Upper lobe of right lung (tissue), 1 donor: ENCODE data around the gene FANCD2. TPM values are rescaled to one million over a fixed set of nuclear protein-coding genes. Genes with fewer than 3 reads are reported as not detected.

Experiments
- ATAC-seq: fragments of 200-7000 bp; cut with Tn5 transposase; one replicate; pipeline ENCODE4 v1.9.1; 2020; ENCODE audit warnings: mild to moderate bottlenecking, moderate library complexity
- DNase-seq: peaks from one replicate; pipeline ENCODE4 v3.0.0-alpha.2; 2020
- H3K27ac ChIP-seq: fragments of 200-600 bp; one replicate; pipeline ENCODE4 v1.8.0; 2022
- H3K27me3 ChIP-seq: fragments of 200-600 bp; one replicate; pipeline ENCODE4 v1.8.0; 2022; ENCODE audit warnings: mild to moderate bottlenecking
- H3K36me3 ChIP-seq: fragments of 200-600 bp; one replicate; pipeline ENCODE4 v1.8.0; 2022
- H3K4me1 ChIP-seq: fragments of 200-600 bp; one replicate; pipeline ENCODE4 v1.8.0; 2022
- H3K4me3 ChIP-seq: fragments of 200-600 bp; one replicate; pipeline ENCODE4 v1.8.0; 2022; ENCODE audit warnings: mild to moderate bottlenecking
- H3K9me3 ChIP-seq: fragments of 200-600 bp; one replicate; pipeline ENCODE4 v1.8.0; 2022
- intact Hi-C: fragments of 100-400 bp; cut with DNase I; formaldehyde crosslinking; loops from one replicate; pipeline ENCODE4 v1.11.0; 2022
- total RNA-seq: library from RNA; stranded (reverse); fragmentation: NEBNext Ultra II Directional; extraction: Animal tissue kit (Norgen Biotek cat#: 25700); gene quantifications from one replicate; pipeline ENCODE4 v1.2.1, GENCODE V29; 2021
- TF ChIP-seq, protein P1 (sequence below): fragments of 200-600 bp; IDR thresholded peaks from one replicate; pipeline ENCODE4 v1.8.0; 2022; ENCODE audit warnings: antibody characterized with exemption
- donor health status: DM: no; HTN: yes; CAD: no; lungs with severe emphysema.

The FANCD2 gene
- total RNA-seq, 1 donor from 2014 or later: 5.3 TPM

DNA sequence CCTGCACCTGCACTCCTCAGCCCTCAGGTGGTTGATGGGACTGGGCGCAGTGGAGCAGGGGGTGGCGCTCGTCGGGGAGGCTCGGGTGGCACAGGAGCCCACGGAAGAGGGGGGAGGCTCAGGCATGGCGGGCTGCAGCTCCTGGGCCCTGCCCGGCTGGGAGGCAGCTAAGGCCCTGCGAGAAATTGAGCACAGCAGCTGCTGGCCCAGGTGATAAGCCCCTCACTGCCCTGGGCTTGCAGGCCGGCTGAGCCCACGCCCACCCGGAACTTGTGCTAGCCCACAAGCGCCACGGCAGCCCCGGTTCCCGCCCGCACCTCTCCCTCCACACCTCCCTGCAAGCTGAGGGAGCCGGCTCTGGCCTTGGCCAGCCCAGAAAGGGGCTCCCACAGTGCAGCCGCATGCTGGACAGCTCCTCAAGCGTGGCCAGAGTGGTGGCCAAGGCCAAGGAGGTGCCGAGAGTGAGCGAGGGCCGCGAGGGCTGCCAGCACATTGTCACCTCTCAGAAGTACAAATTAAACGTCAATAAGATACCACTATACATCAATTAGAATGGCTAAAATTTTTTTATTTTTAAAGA lies 110.3 kb downstream of the FANCD2 start:
- H3K27ac ChIP-seq: no peak overlapping the region
- no peak overlapping the region for H3K4me3 ChIP-seq
- intact Hi-C loops: no loop called here
- no peaks in the 10 kb centered on the region for H3K4me1 ChIP-seq
- H3K9me3 ChIP-seq: no peaks in the 10 kb centered on the region
- no peaks in the 10 kb centered on the region for H3K27me3 ChIP-seq
- DNase-seq (no peak), ATAC-seq (no peak)
- no peaks in the 10 kb centered on the region for H3K36me3 ChIP-seq
- TF ChIP-seq, protein P1, sequence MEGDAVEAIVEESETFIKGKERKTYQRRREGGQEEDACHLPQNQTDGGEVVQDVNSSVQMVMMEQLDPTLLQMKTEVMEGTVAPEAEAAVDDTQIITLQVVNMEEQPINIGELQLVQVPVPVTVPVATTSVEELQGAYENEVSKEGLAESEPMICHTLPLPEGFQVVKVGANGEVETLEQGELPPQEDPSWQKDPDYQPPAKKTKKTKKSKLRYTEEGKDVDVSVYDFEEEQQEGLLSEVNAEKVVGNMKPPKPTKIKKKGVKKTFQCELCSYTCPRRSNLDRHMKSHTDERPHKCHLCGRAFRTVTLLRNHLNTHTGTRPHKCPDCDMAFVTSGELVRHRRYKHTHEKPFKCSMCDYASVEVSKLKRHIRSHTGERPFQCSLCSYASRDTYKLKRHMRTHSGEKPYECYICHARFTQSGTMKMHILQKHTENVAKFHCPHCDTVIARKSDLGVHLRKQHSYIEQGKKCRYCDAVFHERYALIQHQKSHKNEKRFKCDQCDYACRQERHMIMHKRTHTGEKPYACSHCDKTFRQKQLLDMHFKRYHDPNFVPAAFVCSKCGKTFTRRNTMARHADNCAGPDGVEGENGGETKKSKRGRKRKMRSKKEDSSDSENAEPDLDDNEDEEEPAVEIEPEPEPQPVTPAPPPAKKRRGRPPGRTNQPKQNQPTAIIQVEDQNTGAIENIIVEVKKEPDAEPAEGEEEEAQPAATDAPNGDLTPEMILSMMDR: no peak

DNA sequence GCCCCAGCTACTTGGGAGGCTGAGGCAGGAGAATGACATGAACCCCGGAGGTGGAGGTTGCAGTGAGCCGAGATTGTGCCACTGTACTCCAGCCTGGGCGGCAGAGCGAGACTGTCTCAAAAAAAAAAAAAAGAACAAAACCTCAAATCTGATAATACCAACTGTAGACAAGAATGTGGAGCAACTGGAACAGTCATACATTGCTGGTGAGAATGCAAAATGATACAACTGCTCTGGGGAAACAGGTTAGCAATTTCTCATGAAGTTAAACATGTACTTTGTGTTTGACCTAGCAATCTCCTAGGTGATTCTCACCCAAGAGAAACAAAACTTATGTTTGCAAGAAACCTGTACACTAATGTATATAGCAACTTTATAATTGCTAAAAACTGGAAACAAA lies 110.9 kb downstream of the FANCD2 start:
- DNase-seq (no peak), ATAC-seq (no peak)
- Histone ChIP-seq H3K27ac (no peak overlapping the region), H3K4me1 (no peaks in the 10 kb centered on the region), H3K27me3 (no peaks in the 10 kb centered on the region), H3K9me3 (no peaks in the 10 kb centered on the region), H3K4me3 (no peak overlapping the region), H3K36me3 (no peaks in the 10 kb centered on the region)
- TF ChIP-seq, protein P1: no peak
- intact Hi-C loops: no loop called here

- DNase-seq (no peak), ATAC-seq (no peak)
- Histone ChIP-seq H3K4me1 (peaks cover 26% of the 10 kb centered on the region), H3K9me3 (no peaks in the 10 kb centered on the region), H3K27me3 (no peaks in the 10 kb centered on the region), H3K36me3 (peaks cover under 1% of the 10 kb centered on the region), H3K27ac (peak overlapping the region; percentile 93), H3K4me3 (peak overlapping the region; percentile 83)
- TF ChIP-seq, protein P1: no peak
- intact Hi-C loops: no loop called here
Observed at GRCh38 chr3:10140996-10141546, 114.8 kb downstream of the FANCD2 start.

- intact Hi-C loops: no loop called here
- Histone ChIP-seq H3K36me3 (peaks cover 17% of the 10 kb centered on the region), H3K4me1 (peaks cover 26% of the 10 kb centered on the region), H3K27me3 (no peaks in the 10 kb centered on the region), H3K4me3 (peak overlapping the region; percentile 83), H3K9me3 (no peaks in the 10 kb centered on the region), H3K27ac (no peak overlapping the region)
- DNase-seq (no peak), ATAC-seq (no peak)
- TF ChIP-seq, protein P1: no peak
Observed at GRCh38 chr3:10142707-10143560, 116.7 kb downstream of the FANCD2 start.

DNA sequence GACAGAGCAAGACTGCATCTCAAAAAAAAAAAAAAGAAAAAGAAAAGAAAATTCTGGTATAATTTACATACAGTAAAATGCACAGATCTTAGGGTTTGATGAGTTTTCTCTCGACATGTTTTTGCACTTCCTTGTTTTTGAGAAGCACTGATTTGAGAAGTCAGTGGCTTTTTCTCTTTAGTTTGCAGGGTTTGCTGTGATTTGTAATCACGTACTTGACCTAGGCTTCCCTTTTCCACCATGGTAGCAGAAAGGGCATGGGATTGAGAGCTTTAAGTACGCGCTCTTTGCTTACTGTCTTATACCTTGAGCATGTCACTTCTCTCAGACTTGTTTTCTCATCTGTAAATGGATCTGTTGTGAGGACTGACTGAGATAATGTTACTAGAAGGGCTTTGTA lies 119.4 kb downstream of the FANCD2 start:
- H3K4me1 ChIP-seq: peaks cover 26% of the 10 kb centered on the region
- H3K4me3 ChIP-seq: no peak overlapping the region
- intact Hi-C loops: no loop called here
- no peaks in the 10 kb centered on the region for H3K9me3 ChIP-seq
- peaks cover 41% of the 10 kb centered on the region for H3K36me3 ChIP-seq
- DNase-seq (no peak), ATAC-seq (no peak)
- no peaks in the 10 kb centered on the region for H3K27me3 ChIP-seq
- no peak overlapping the region for H3K27ac ChIP-seq
- TF ChIP-seq, protein P1: no peak
